Mammary epithelial cell (primary cell): ENCODE data around the gene F8.
"Not testable (repeated sequence)": the region's sequence is repeated elsewhere in the genome, so short reads cannot be mapped to it uniquely, and the experiment has no call there.

Experiments
- CTCF ChIP-seq, 2 donors: IDR thresholded peaks in 1 of 2; conservative IDR thresholded peaks in 1 of 2; 2 replicates each; pipeline ENCODE4 v1.5.1; 2011 to 2012; ENCODE audit warnings: inconsistent platforms in 2 of 2, low read length in 2 of 2, mild to moderate bottlenecking in 2 of 2, control low read depth in 1 of 2, low read depth in 1 of 2; ENCODE audit not compliant: insufficient read depth in 1 of 2; ENCODE audit errors: extremely low read depth in 1 of 2
- EZH2 ChIP-seq: IDR thresholded peaks from 2 replicates; pipeline ENCODE4 v1.6.1; 2012; ENCODE audit warnings: low read length, inconsistent platforms, borderline replicate concordance

DNA sequence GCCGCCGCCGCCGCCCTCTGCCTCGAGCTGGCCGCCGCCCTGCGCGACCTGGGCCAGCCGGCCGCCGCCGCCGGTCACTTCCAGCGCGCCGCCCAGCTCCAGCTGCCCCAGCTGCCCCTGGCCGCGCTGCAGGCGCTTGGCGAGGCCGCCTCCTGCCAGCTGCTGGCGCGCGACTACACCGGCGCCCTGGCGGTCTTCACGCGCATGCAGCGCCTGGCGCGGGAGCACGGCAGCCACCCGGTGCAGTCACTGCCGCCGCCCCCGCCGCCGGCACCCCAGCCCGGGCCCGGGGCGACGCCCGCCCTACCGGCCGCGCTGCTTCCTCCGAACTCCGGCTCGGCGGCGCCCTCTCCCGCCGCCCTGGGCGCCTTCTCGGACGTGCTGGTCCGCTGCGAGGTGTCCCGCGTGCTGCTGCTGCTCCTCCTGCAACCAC lies 135.7 kb downstream of the F8 start:
- TF ChIP-seq CTCF (conservative IDR thresholded peaks at IDR 0.05 in 1 of 2, IDR thresholded peaks at IDR 0.05 in 1 of 2; ENCODE audit: extremely low read depth in 1 of 2, insufficient read depth in 1 of 2, low read depth in 1 of 2, low read length in 2 of 2); EZH2: not testable (repeated sequence)
